Thoracic aorta (tissue), 2 donors: ENCODE results near the gene SLC38A7. TPM values are rescaled to one million over a fixed set of nuclear protein-coding genes. Genes with fewer than 3 reads are reported as not detected.

Experiments used
- ATAC-seq: fragments of 150-250 bp; one replicate; pipeline ENCODE4 v1.8.0; 2017; ENCODE audit warnings: low read depth; ENCODE audit not compliant: insufficient number of reproducible peaks, low FRiP score
- DNase-seq: peaks from one replicate; pipeline ENCODE4 v3.0.0-alpha.2; 2020; ENCODE audit warnings: low spot score
- H3K27ac ChIP-seq, 2 donors: fragments of 200-600 bp; sonication (generic); 1 replicate in 1 of 2; 2 replicates in 1 of 2; pipeline ENCODE4 v1.5.1; 2016; ENCODE audit warnings: mild to moderate bottlenecking in 2 of 2, moderate library complexity in 2 of 2
- H3K27me3 ChIP-seq: fragments of 200-600 bp; sonication (generic); replicated peaks from 2 replicates; pipeline ENCODE4 v1.6.0; 2016; ENCODE audit warnings: mild to moderate bottlenecking; ENCODE audit not compliant: insufficient read depth
- H3K36me3 ChIP-seq: fragments of 200-600 bp; sonication (generic); one replicate; pipeline ENCODE4 v1.5.1; 2016
- H3K4me1 ChIP-seq, 2 donors: fragments of 200-600 bp; sonication (generic); 1 replicate in 1 of 2; 2 replicates in 1 of 2; pipeline versions ENCODE4 v1.5.1 to v1.6.0; 2016; ENCODE audit warnings: low read depth in 2 of 2, mild to moderate bottlenecking in 1 of 2; ENCODE audit not compliant: control insufficient read depth in 1 of 2
- H3K4me3 ChIP-seq: fragments of 200-600 bp; sonication (generic); 2 replicates; pipeline ENCODE4 v1.5.1; 2016; ENCODE audit warnings: mild to moderate bottlenecking
- H3K9me3 ChIP-seq: fragments of 200-600 bp; sonication (generic); 2 replicates; pipeline ENCODE4 v1.5.1; 2016
- total RNA-seq, 2 donors: library from RNA; depleted of rRNA; stranded (reverse); fragments of >200 nt; gene quantifications; one replicate each; pipeline versions ENCODE4 v1.1.0 to v1.2.3, GENCODE V29; 2016
- TF ChIP-seq, protein P1 (sequence below): fragments of 200-600 bp; sonication (generic); IDR thresholded peaks from one replicate; pipeline ENCODE4 v1.5.1; 2019; ENCODE audit warnings: antibody characterized with exemption

Gene SLC38A7
- total RNA-seq, 2 donors from 2014 or later = 12.0 to 19.5 TPM

DNA sequence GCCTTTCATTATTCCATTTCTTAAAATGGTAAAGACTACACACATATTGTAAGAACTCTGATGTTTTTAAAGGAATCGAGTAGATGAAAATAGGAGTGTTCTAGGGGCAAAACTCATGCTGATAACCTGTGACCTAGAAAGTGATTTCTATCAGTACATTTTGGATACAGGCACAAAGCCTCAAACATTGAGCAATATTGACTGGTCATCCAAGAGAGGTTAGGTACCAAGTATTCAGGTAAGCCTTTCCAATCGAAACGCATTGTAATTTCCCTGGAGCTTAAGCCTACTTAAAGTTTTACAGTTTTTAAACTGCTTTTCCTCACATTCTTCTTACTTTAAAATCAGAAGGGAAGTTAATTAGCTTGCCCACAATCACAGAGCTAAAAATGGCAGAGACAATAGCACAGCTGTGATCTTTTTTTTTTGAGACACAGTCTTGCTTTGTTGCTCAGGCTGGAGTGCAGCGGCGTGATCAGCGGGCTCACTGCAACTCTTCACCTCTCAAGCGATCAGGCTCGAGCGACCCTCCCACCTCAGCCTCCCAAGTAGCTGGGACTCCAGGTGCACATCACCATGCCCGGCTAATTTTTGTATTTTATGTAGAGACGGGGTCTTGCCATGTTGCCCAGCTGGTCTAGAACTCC lies 46.3 kb upstream of the SLC38A7 start:
- Histone ChIP-seq H3K36me3 (no peaks in the 10 kb centered on the region), H3K9me3 (no peaks in the 10 kb centered on the region), H3K4me1 (peaks cover 12 to 25% of the 10 kb centered on the region in 2 donors), H3K27ac (no peak overlapping the region), H3K27me3 (no peaks in the 10 kb centered on the region), H3K4me3 (no peak overlapping the region)
- TF ChIP-seq, protein P1, sequence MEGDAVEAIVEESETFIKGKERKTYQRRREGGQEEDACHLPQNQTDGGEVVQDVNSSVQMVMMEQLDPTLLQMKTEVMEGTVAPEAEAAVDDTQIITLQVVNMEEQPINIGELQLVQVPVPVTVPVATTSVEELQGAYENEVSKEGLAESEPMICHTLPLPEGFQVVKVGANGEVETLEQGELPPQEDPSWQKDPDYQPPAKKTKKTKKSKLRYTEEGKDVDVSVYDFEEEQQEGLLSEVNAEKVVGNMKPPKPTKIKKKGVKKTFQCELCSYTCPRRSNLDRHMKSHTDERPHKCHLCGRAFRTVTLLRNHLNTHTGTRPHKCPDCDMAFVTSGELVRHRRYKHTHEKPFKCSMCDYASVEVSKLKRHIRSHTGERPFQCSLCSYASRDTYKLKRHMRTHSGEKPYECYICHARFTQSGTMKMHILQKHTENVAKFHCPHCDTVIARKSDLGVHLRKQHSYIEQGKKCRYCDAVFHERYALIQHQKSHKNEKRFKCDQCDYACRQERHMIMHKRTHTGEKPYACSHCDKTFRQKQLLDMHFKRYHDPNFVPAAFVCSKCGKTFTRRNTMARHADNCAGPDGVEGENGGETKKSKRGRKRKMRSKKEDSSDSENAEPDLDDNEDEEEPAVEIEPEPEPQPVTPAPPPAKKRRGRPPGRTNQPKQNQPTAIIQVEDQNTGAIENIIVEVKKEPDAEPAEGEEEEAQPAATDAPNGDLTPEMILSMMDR = no peak
- DNase-seq = no peak
- no peak for ATAC-seq

- TF ChIP-seq, protein P1 = no peak
- Histone ChIP-seq H3K27ac (no peak overlapping the region), H3K9me3 (no peaks in the 10 kb centered on the region), H3K4me3 (no peak overlapping the region), H3K27me3 (no peaks in the 10 kb centered on the region), H3K36me3 (peaks cover 6% of the 10 kb centered on the region), H3K4me1 (peaks cover 3 to 11% of the 10 kb centered on the region in 2 donors)
- no peak for ATAC-seq
- no peak for DNase-seq
Observed at GRCh38 chr16:58727796-58728568, 43.4 kb upstream of the SLC38A7 start.

- Histone ChIP-seq H3K27me3 (no peaks in the 10 kb centered on the region), H3K36me3 (peaks cover 12% of the 10 kb centered on the region), H3K27ac (no peak overlapping the region), H3K9me3 (no peaks in the 10 kb centered on the region), H3K4me1 (peaks cover 0 to 7% of the 10 kb centered on the region in 2 donors), H3K4me3 (no peak overlapping the region)
- no peak for ATAC-seq
- DNase-seq = no peak
- TF ChIP-seq, protein P1 = no peak
Observed at GRCh38 chr16:58727028-58727781, 42.6 kb upstream of the SLC38A7 start.

GRCh38 chr16:58723109-58723508 lies 38.5 kb upstream of the SLC38A7 start:
- no peaks in the 10 kb centered on the region for H3K27me3 ChIP-seq
- DNase-seq = no peak
- H3K9me3 ChIP-seq = no peaks in the 10 kb centered on the region
- H3K4me3 ChIP-seq = no peak overlapping the region
- peaks cover 31% of the 10 kb centered on the region for H3K36me3 ChIP-seq
- H3K4me1 ChIP-seq = no peaks in the 10 kb centered on the region
- H3K27ac ChIP-seq = no peak overlapping the region
- no peak for ATAC-seq
- TF ChIP-seq, protein P1 = no peak

GRCh38 chr16:58717994-58718393 lies 33.4 kb upstream of the SLC38A7 start:
- no peak overlapping the region for H3K27ac ChIP-seq
- H3K27me3 ChIP-seq = no peaks in the 10 kb centered on the region
- no peaks in the 10 kb centered on the region for H3K9me3 ChIP-seq
- no peak for DNase-seq
- no peaks in the 10 kb centered on the region for H3K4me1 ChIP-seq
- TF ChIP-seq, protein P1 = no peak
- ATAC-seq = no peak
- H3K36me3 ChIP-seq = peaks cover 50% of the 10 kb centered on the region
- H3K4me3 ChIP-seq = no peak overlapping the region
